ENCODE data around the gene PRKAR1B. TPM values are rescaled to one million over a fixed set of nuclear protein-coding genes. Genes with fewer than 3 reads are reported as not detected.

The PRKAR1B gene
- total RNA-seq, 1 donor from 2014 or later: 14.2 TPM

DNA sequence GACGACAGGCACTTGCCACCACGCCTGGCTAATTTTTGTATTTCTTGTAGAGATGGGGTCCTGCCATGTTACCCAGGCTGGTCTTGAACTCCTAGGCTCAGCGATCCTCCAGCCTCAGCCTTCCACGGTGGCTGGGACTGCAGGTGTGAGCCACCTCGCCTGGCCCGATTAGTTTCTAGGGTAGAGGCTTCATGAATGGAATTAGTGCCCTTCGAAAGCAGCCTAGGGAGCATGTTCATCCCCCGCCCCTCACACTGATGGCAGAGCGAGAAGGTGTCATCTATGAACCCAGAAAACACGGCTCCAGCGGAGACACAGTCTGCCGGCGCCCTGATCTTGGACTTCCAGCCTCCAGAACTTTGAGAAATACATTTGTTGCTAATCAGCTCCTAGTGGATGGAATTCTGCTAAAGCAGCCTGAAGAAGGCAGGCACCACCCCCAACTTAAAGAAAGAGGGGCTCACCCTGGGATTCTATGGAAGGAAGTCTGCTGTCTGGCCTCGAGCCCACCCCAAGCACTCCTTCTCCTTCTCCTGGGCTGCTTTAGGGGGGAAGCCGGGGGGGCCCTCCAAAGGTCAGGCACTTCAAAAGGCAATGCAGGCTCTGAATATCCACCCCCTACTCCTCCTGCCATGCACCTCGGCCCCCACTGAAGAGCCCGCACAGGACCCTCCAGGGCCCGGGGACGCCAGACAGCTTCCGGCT lies 217.5 kb downstream of the PRKAR1B start:
- H3K27me3 ChIP-seq (ENCODE audit: low read depth): no peaks in the 10 kb centered on the region
- peaks cover 41% of the 10 kb centered on the region for H3K36me3 ChIP-seq
- TF ChIP-seq, protein P1, sequence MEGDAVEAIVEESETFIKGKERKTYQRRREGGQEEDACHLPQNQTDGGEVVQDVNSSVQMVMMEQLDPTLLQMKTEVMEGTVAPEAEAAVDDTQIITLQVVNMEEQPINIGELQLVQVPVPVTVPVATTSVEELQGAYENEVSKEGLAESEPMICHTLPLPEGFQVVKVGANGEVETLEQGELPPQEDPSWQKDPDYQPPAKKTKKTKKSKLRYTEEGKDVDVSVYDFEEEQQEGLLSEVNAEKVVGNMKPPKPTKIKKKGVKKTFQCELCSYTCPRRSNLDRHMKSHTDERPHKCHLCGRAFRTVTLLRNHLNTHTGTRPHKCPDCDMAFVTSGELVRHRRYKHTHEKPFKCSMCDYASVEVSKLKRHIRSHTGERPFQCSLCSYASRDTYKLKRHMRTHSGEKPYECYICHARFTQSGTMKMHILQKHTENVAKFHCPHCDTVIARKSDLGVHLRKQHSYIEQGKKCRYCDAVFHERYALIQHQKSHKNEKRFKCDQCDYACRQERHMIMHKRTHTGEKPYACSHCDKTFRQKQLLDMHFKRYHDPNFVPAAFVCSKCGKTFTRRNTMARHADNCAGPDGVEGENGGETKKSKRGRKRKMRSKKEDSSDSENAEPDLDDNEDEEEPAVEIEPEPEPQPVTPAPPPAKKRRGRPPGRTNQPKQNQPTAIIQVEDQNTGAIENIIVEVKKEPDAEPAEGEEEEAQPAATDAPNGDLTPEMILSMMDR (IDR thresholded peaks at IDR 0.05; ENCODE audit: borderline replicate concordance): no peak
- DNase-seq: peak; percentile 5
- no peaks in the 10 kb centered on the region for H3K9me3 ChIP-seq (replicated peaks)
- H3K27ac ChIP-seq (replicated peaks): no peak overlapping the region
- H3K4me3 ChIP-seq: no peak overlapping the region
- intact Hi-C loops (cut with micrococcal nuclease): no loop called here
- H3K4me1 ChIP-seq: peaks cover 34% of the 10 kb centered on the region

DNA sequence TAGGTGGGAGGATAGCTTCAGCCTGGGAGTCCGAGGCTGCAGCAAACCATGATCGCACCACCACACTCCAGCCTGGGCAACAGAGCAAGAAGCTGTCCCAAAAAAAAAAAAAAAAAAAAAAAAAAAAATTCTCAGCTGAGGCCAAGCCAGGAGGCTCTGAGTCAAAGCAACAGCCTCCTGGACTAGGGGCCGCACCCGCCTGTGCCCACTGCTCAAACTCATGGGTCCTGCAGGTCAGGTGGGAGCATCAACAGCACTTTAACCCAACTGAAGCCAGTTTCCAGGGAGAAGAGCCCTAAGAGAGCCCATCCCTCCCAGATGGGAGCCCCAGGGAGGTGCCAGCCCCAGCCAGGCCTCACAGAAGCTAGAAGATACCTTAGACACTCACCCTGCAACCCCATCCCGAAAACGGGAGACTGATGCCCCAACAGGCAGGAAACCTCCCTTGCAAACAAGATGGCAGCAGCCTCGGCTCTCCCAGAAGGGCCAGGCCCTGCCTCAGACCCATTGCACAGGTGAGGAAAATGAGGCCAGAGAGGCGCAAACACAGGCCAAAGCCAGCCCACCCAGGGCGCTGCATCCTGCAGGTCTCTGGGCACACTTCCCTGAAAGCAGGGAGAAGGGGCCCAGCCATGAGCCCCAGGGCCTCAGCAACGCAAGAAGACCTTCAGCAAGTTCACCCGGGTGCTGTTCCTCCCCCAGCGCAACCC lies 218.5 kb downstream of the PRKAR1B start:
- H3K27me3 ChIP-seq (ENCODE audit: low read depth): no peaks in the 10 kb centered on the region
- peak; percentile 2 for DNase-seq
- H3K4me3 ChIP-seq: no peak overlapping the region
- TF ChIP-seq, protein P1 (IDR thresholded peaks at IDR 0.05; ENCODE audit: borderline replicate concordance): no peak
- H3K27ac ChIP-seq (replicated peaks): no peak overlapping the region
- H3K4me1 ChIP-seq: peaks cover 34% of the 10 kb centered on the region
- no peaks in the 10 kb centered on the region for H3K9me3 ChIP-seq (replicated peaks)
- peaks cover 41% of the 10 kb centered on the region for H3K36me3 ChIP-seq
- intact Hi-C loops (cut with micrococcal nuclease): no loop called here

DNA sequence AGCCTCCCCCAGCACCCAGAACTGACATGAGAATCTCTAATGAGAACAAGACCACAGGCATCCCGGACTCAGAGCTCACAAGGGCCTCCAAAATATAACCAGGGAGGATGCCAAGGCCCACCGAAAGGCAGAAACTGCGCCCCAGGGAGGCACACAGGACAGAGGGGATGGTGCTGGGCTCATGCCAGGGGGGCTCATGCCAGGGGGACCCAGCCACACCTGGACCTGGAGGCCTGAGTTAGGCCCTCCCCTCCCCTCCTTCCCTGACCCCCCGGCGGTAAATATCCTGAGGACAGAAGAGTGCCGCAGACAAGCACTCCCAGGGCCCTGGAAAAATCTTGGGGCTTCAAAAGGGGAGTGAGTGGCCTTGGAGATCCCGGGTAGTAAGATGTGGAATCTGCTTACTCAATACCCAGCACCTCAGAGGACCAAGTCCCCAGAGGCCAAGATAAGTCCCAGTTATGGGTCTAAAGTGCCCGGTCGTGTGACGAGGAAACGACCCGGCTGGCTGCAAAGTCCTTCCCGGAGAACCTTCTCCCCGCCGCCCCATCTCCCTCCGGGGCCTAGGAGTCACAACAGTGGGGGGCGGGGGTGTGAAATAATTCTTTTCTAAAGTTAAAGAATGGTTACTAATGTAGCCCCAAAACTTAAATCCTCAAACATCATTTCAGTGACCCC lies 219.3 kb downstream of the PRKAR1B start:
- intact Hi-C loops (cut with micrococcal nuclease): no loop called here
- Histone ChIP-seq H3K9me3 (replicated peaks) (no peaks in the 10 kb centered on the region), H3K36me3 (peaks cover 41% of the 10 kb centered on the region), H3K27ac (replicated peaks) (no peak overlapping the region), H3K4me1 (peaks cover 33% of the 10 kb centered on the region), H3K4me3 (no peak overlapping the region), H3K27me3 (ENCODE audit: low read depth) (no peaks in the 10 kb centered on the region)
- peak; percentile 12 for DNase-seq
- TF ChIP-seq, protein P1 (IDR thresholded peaks at IDR 0.05; ENCODE audit: borderline replicate concordance): no peak

DNA sequence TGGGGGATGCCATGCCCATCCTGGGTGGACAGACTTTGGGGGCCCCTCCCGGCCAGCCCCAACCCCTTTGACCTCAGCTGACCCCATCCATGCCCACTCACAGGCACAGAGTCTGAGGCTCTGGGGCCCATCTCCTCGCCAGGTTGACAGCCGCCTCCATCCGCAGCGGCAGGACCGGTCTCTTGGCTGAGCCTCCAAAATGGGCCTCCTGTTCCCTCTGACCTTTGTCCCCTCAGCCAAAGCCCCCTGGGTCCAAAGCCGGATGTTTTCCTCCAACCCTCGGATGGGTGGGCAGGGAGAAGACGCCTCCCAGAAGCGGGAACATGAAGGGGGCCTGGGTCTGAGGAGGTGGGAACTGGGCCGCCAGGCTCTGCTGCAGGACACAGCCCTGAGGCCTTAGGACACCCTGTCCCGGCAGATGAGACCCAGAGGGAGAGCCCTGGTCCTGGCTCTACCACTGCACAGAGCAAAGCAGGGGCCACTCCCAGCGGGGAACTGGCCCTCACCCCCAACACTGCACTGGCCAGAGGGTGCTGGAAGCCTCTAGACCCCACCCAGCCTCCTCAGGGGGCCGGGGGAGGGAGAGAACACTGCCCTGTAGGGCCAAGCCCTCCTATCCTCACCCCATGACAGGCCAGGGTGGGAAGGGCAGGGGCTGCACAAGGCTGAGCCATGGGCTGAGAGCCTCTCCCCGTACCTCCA lies 220.0 kb downstream of the PRKAR1B start:
- intact Hi-C loops (cut with micrococcal nuclease): no loop called here
- peak; percentile 7 for DNase-seq
- H3K36me3 ChIP-seq: peaks cover 41% of the 10 kb centered on the region
- TF ChIP-seq, protein P1 (IDR thresholded peaks at IDR 0.05; ENCODE audit: borderline replicate concordance): no peak
- H3K27me3 ChIP-seq (ENCODE audit: low read depth): no peaks in the 10 kb centered on the region
- no peaks in the 10 kb centered on the region for H3K9me3 ChIP-seq (replicated peaks)
- H3K27ac ChIP-seq (replicated peaks): no peak overlapping the region
- H3K4me1 ChIP-seq: peaks cover 29% of the 10 kb centered on the region
- no peak overlapping the region for H3K4me3 ChIP-seq

DNA sequence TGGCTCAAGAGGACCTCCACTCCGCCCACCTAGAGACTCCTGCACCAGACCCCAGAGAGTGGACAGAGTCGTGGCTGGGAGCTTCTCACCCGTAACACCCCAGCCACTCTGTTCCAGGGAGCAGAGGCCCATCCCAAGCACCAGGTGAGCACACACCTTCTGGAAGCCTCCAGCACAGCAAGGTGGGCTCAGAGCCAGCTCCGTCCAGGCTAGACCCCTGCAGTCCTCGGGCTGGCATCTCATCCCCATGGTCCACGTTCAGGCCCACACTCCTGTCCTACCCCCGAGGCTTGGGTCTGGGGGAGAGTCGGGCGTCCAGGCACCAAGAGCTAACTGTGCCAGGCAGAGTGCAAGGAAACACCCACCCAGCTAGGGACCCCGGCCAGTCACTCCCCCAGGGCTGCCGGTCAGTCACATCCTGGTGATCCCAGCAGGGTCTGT lies 220.7 kb downstream of the PRKAR1B start:
- TF ChIP-seq, protein P1 (IDR thresholded peaks at IDR 0.05; ENCODE audit: borderline replicate concordance): no peak
- H3K4me3 ChIP-seq: no peak overlapping the region
- DNase-seq: peak; percentile 8
- H3K36me3 ChIP-seq: peaks cover 38% of the 10 kb centered on the region
- no peaks in the 10 kb centered on the region for H3K9me3 ChIP-seq (replicated peaks)
- peaks cover 29% of the 10 kb centered on the region for H3K4me1 ChIP-seq
- intact Hi-C loops (cut with micrococcal nuclease): no loop called here
- no peaks in the 10 kb centered on the region for H3K27me3 ChIP-seq (ENCODE audit: low read depth)
- H3K27ac ChIP-seq (replicated peaks): no peak overlapping the region

Measured in left ventricle myocardium inferior (tissue), 1 donor.